ENCODE results near the gene CROCC2. TPM values are rescaled to one million over a fixed set of nuclear protein-coding genes. Genes with fewer than 3 reads are reported as not detected.

Gene CROCC2
- total RNA-seq, 1 donor from 2014 or later = not detected

- Histone ChIP-seq H3K4me3 (ENCODE audit: low read depth, low read length) (no peak overlapping the region), H3K36me3 (ENCODE audit: control insufficient read depth, insufficient read depth, low read length) (no peaks in the 10 kb centered on the region), H3K27me3 (ENCODE audit: control insufficient read depth, insufficient read depth, low read length) (no peaks in the 10 kb centered on the region)
- no peak for DNase-seq (ENCODE audit: low read depth)
- no peak for TF ChIP-seq CTCF (IDR thresholded peaks at IDR 0.05; ENCODE audit: insufficient read depth, low read length, severe bottlenecking)
- FAIRE-seq = no peak
These were observed 124.2 kb downstream of the CROCC2 start for GRCh38 chr2:241030333-241030680.

- Histone ChIP-seq H3K27me3 (ENCODE audit: control insufficient read depth, insufficient read depth, low read length) (no peaks in the 10 kb centered on the region), H3K4me3 (ENCODE audit: low read depth, low read length) (no peak overlapping the region), H3K36me3 (ENCODE audit: control insufficient read depth, insufficient read depth, low read length) (no peaks in the 10 kb centered on the region)
- TF ChIP-seq CTCF (IDR thresholded peaks at IDR 0.05; ENCODE audit: insufficient read depth, low read length, severe bottlenecking) = no peak
- FAIRE-seq (no peak), DNase-seq (ENCODE audit: low read depth) (no peak)
These were observed 124.7 kb downstream of the CROCC2 start for GRCh38 chr2:241030883-241031282.

GRCh38 chr2:241031436-241032165, 125.5 kb downstream of the CROCC2 start:
- Histone ChIP-seq H3K27me3 (ENCODE audit: control insufficient read depth, insufficient read depth, low read length) (peaks cover 3% of the 10 kb centered on the region), H3K36me3 (ENCODE audit: control insufficient read depth, insufficient read depth, low read length) (no peaks in the 10 kb centered on the region), H3K4me3 (ENCODE audit: low read depth, low read length) (no peak overlapping the region)
- DNase-seq (ENCODE audit: low read depth) (no peak), FAIRE-seq (no peak)
- TF ChIP-seq CTCF (IDR thresholded peaks at IDR 0.05; ENCODE audit: insufficient read depth, low read length, severe bottlenecking) = no peak

- FAIRE-seq = no peak
- no peak for TF ChIP-seq CTCF (IDR thresholded peaks at IDR 0.05; ENCODE audit: insufficient read depth, low read length, severe bottlenecking)
These were observed 127.3 kb downstream of the CROCC2 start for GRCh38 chr2:241033336-241033987.

GRCh38 chr2:241033994-241034393, 127.9 kb downstream of the CROCC2 start:
- no peak for DNase-seq (ENCODE audit: low read depth)
- Histone ChIP-seq H3K36me3 (ENCODE audit: control insufficient read depth, insufficient read depth, low read length) (no peaks in the 10 kb centered on the region), H3K4me3 (ENCODE audit: low read depth, low read length) (no peak overlapping the region), H3K27me3 (ENCODE audit: control insufficient read depth, insufficient read depth, low read length) (peaks cover 9% of the 10 kb centered on the region)
- no peak for FAIRE-seq
- TF ChIP-seq CTCF (IDR thresholded peaks at IDR 0.05; ENCODE audit: insufficient read depth, low read length, severe bottlenecking) = no peak

More at GRCh38 chr2:241033336-241033987, 127.3 kb downstream of the CROCC2 start:
- no peak for DNase-seq (ENCODE audit: low read depth)
- Histone ChIP-seq H3K36me3 (ENCODE audit: control insufficient read depth, insufficient read depth, low read length) (no peaks in the 10 kb centered on the region), H3K4me3 (ENCODE audit: low read depth, low read length) (no peak overlapping the region), H3K27me3 (ENCODE audit: control insufficient read depth, insufficient read depth, low read length) (peaks cover 9% of the 10 kb centered on the region)
